HT1080 (cell line): ENCODE measurements around the gene RPF1. TPM values are rescaled to one million over a fixed set of nuclear protein-coding genes. Genes with fewer than 3 reads are reported as not detected.

Source experiments
- total RNA-seq: library from RNA; depleted of rRNA; stranded (reverse); fragments of >200 nt; shearing (Covaris generic); gene quantifications from 2 replicates; pipeline ENCODE4 v1.2.3, GENCODE V29; 2014; rRNA removed

Gene RPF1
- total RNA-seq, 1 experiment from 2014 or later = 99.9 TPM

Other genes starting within 250 kb of the RPF1 start
- 0.47 and 0.79 TPM in 2 replicates for gene SAMD13, start 177.6 kb upstream of the RPF1 start, total RNA-seq
- gene DNASE2B, start 80.8 kb upstream of the RPF1 start, total RNA-seq = not detected in 2 replicates
- gene SPATA1, start 27.1 kb downstream of the RPF1 start, total RNA-seq = 0.20 TPM in 1 of 2 replicates, not detected in the other
- gene GNG5, start 27.3 kb downstream of the RPF1 start, total RNA-seq = 42.0 and 111 TPM in 2 replicates
- gene CTBS, start 95.2 kb downstream of the RPF1 start, total RNA-seq = 4.7 and 5.2 TPM in 2 replicates
- 18.6 and 21.4 TPM in 2 replicates for gene SSX2IP, start 211.2 kb downstream of the RPF1 start, total RNA-seq